GM21717 (cell line): ENCODE results near the gene MPZL3.
"Not testable (repeated sequence)": the region's sequence is repeated elsewhere in the genome, so short reads cannot be mapped to it uniquely, and the experiment has no call there.

ENCODE experiments used
- ATAC-seq: cut with Tn5 transposase; IDR thresholded peaks from one replicate; pipeline ENCODE4 v1.9.1; 2021; ENCODE audit warnings: mild to moderate bottlenecking, moderate library complexity; ENCODE audit not compliant: unreplicated experiment

MPZL3 gene

GRCh38 chr11:118190942-118191506 is 61.1 kb downstream of the MPZL3 start:
- not testable (repeated sequence) for ATAC-seq

- no peak for ATAC-seq
These were observed 65.6 kb downstream of the MPZL3 start for GRCh38 chr11:118186346-118187107.

- no peak for ATAC-seq
These were observed 67.2 kb downstream of the MPZL3 start for GRCh38 chr11:118184784-118185579.

GRCh38 chr11:118183691-118184090 is 68.5 kb downstream of the MPZL3 start:
- not testable (repeated sequence) for ATAC-seq

GRCh38 chr11:118180300-118180703 is 71.9 kb downstream of the MPZL3 start:
- ATAC-seq, result no peak

- ATAC-seq, result no peak
These were observed 75.4 kb downstream of the MPZL3 start for GRCh38 chr11:118176778-118177134.
